Measurements from ENCODE around the gene PLSCR5.

DNA sequence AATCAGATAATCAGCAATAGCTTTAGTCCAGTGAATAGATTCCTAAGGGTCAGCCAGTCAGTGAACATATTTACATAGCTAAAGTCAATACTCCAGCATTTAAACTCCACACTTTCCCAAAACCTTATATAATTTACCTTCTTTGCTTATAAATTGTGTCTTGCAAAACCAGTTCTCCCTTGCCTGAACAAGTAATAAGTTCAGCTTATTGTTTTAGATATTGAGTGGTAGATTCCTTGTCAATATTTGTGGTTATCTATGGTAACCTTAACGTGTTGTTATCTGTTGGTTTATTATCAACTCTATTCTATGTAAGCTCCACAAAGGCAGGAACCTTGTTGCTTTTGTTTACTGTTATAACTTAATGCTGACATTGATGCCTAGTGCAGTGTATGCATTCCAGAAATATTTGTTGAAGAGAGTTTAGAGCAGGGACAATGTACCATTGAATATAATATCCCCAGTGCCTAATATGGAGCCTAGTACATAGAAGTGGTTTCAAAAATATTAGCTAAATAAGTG lies 24.0 kb downstream of the PLSCR5 start:
- no peak for TF ChIP-seq CTCF (IDR thresholded peaks at IDR 0.05; ENCODE audit: borderline replicate concordance, extremely low read depth, low read length, poor library complexity, severe bottlenecking)
- no peak for TF ChIP-seq EZH2 (IDR thresholded peaks at IDR 0.05; ENCODE audit: borderline replicate concordance, low read depth, low read length, severe bottlenecking)

Measured in DND-41 (cell line).